WTC11 (cell line): ENCODE measurements around the gene CD74. TPM values are rescaled to one million over a fixed set of nuclear protein-coding genes. Genes with fewer than 3 reads are reported as not detected.
A peak's percentile ranks its signal among the peaks of the same experiment; 100 is the strongest.

ENCODE experiments used
- ATAC-seq: fragments of 200-7000 bp; cut with Tn5 transposase; 2 replicates; pipeline ENCODE4 v1.10.0; 2021; ENCODE audit warnings: mild to moderate bottlenecking, moderate library complexity
- CTCF ChIA-PET: fragments of 300-600 bp; sonication (Branson Sonifier 250); formaldehyde crosslinking; loops from one replicate; lab custom pipeline; 2021; ENCODE audit warnings: antibody characterized with exemption; lab: Charles Lee
- POLR2A ChIA-PET: fragments of 350-600 bp; sonication (Branson Sonifier 250); formaldehyde crosslinking; loops from one replicate; lab custom pipeline; 2021; ENCODE audit warnings: antibody characterized with exemption; lab: Charles Lee
- DNase-seq: peaks from one replicate; pipeline ENCODE4 v3.0.0; 2021; ENCODE audit warnings: low spot score
- H3K27ac Mint-ChIP-seq: 2 replicates; pipeline ENCODE4 v1.8.0; 2021; ENCODE audit warnings: mixed read lengths
- H3K27me3 Mint-ChIP-seq: 2 replicates; pipeline ENCODE4 v1.8.0; 2021; ENCODE audit warnings: low read depth, mild to moderate bottlenecking, moderate library complexity, mixed read lengths
- H3K36me3 Mint-ChIP-seq: 2 replicates; pipeline ENCODE4 v1.8.0; 2021; ENCODE audit warnings: mixed read lengths
- H3K4me1 Mint-ChIP-seq: 2 replicates; pipeline ENCODE4 v1.8.0; 2022; ENCODE audit warnings: mixed read lengths
- H3K4me3 Mint-ChIP-seq: 2 replicates; pipeline ENCODE4 v1.8.0; 2021; ENCODE audit warnings: mild to moderate bottlenecking, moderate library complexity, mixed read lengths
- H3K9me3 Mint-ChIP-seq: 2 replicates; pipeline ENCODE4 v1.8.0; 2021; ENCODE audit warnings: mixed read lengths
- E2F5 ChIP-seq: sonication (generic); formaldehyde crosslinking; IDR thresholded peaks from 2 replicates; pipeline ENCODE4 v1.8.1; 2022; ENCODE audit warnings: mild to moderate bottlenecking, moderate library complexity, missing genetic modification reagents
- ELF4 ChIP-seq: sonication (generic); formaldehyde crosslinking; IDR thresholded peaks from 2 replicates; pipeline ENCODE4 v1.8.1; 2022; ENCODE audit warnings: low read depth, mild to moderate bottlenecking, moderate library complexity, missing genetic modification reagents
- EMX1 ChIP-seq: fragments of 250-450 bp; sonication (Bioruptor Pico); IDR thresholded peaks from 2 replicates; pipeline ENCODE4 v1.8.0; 2021; ENCODE audit warnings: mild to moderate bottlenecking
- FOXP1 ChIP-seq: sonication (generic); formaldehyde crosslinking; IDR thresholded peaks from 2 replicates; pipeline ENCODE4 v1.8.0; 2022; ENCODE audit warnings: missing genetic modification reagents, mild to moderate bottlenecking, moderate library complexity, borderline replicate concordance
- FOXP4 ChIP-seq: sonication (generic); formaldehyde crosslinking; IDR thresholded peaks from 2 replicates; pipeline ENCODE4 v1.8.0; 2022; ENCODE audit warnings: mild to moderate bottlenecking, missing genetic modification reagents
- IRF1 ChIP-seq: sonication (generic); formaldehyde crosslinking; IDR thresholded peaks from 2 replicates; pipeline ENCODE4 v1.8.0; 2023; ENCODE audit warnings: missing genetic modification reagents
- JUN ChIP-seq: sonication (generic); formaldehyde crosslinking; IDR thresholded peaks from 2 replicates; pipeline ENCODE4 v1.8.0; 2023; ENCODE audit warnings: mild to moderate bottlenecking, missing genetic modification reagents
- MAX ChIP-seq: sonication (generic); formaldehyde crosslinking; IDR thresholded peaks from 2 replicates; pipeline ENCODE4 v1.8.0; 2022; ENCODE audit warnings: mild to moderate bottlenecking, missing genetic modification reagents
- MYBL2 ChIP-seq: sonication (generic); formaldehyde crosslinking; IDR thresholded peaks from 2 replicates; pipeline ENCODE4 v1.8.1; 2023; ENCODE audit warnings: mild to moderate bottlenecking, moderate library complexity, missing genetic modification reagents
- NFATC4 ChIP-seq: fragments of 250-450 bp; sonication (Bioruptor Pico); IDR thresholded peaks from 2 replicates; pipeline ENCODE4 v1.9.0; 2021; ENCODE audit warnings: mild to moderate bottlenecking
- NFE2L1 ChIP-seq: sonication (generic); formaldehyde crosslinking; IDR thresholded peaks from 2 replicates; pipeline ENCODE4 v1.8.1; 2023; ENCODE audit warnings: missing genetic modification reagents
- NR2C2 ChIP-seq: sonication (generic); formaldehyde crosslinking; IDR thresholded peaks from 2 replicates; pipeline ENCODE4 v1.8.0; 2022; ENCODE audit warnings: mild to moderate bottlenecking, missing genetic modification reagents
- OVOL2 ChIP-seq: fragments of 250-450 bp; sonication (Bioruptor Pico); IDR thresholded peaks from 2 replicates; pipeline ENCODE4 v1.9.0; 2021; ENCODE audit warnings: mild to moderate bottlenecking, borderline replicate concordance
- PREB ChIP-seq: sonication (generic); formaldehyde crosslinking; IDR thresholded peaks from 2 replicates; pipeline ENCODE4 v1.8.1; 2022; ENCODE audit warnings: mild to moderate bottlenecking, missing genetic modification reagents, moderate library complexity, borderline replicate concordance
- PRRX2 ChIP-seq: fragments of 250-450 bp; sonication (Bioruptor Pico); IDR thresholded peaks from 2 replicates; pipeline ENCODE4 v1.8.0; 2021; ENCODE audit warnings: mild to moderate bottlenecking
- RELA ChIP-seq: sonication (generic); formaldehyde crosslinking; IDR thresholded peaks from 2 replicates; pipeline ENCODE4 v1.8.1; 2022; ENCODE audit warnings: missing genetic modification reagents, mild to moderate bottlenecking, borderline replicate concordance
- TCF7 ChIP-seq: sonication (generic); formaldehyde crosslinking; IDR thresholded peaks from 2 replicates; pipeline ENCODE4 v1.8.0; 2022; ENCODE audit warnings: mild to moderate bottlenecking, low read depth, missing genetic modification reagents, moderate library complexity
- TEAD4 ChIP-seq: sonication (generic); formaldehyde crosslinking; IDR thresholded peaks from 2 replicates; pipeline ENCODE4 v1.8.0; 2022; ENCODE audit warnings: mild to moderate bottlenecking, missing genetic modification reagents
- USF1 ChIP-seq: sonication (generic); formaldehyde crosslinking; IDR thresholded peaks from 2 replicates; pipeline ENCODE4 v1.8.0; 2022; ENCODE audit warnings: mild to moderate bottlenecking, missing genetic modification reagents
- ZNF121 ChIP-seq: sonication (generic); formaldehyde crosslinking; IDR thresholded peaks from 2 replicates; pipeline ENCODE4 v1.8.0; 2023; ENCODE audit warnings: missing genetic modification reagents
- ZNF138 ChIP-seq: sonication (generic); formaldehyde crosslinking; conservative IDR thresholded peaks from 2 replicates; pipeline ENCODE4 v1.8.1; 2022; ENCODE audit warnings: mild to moderate bottlenecking, moderate library complexity, missing genetic modification reagents
- ZNF281 ChIP-seq: sonication (generic); formaldehyde crosslinking; IDR thresholded peaks from 2 replicates; pipeline ENCODE4 v1.8.0; 2023; ENCODE audit warnings: mild to moderate bottlenecking, missing genetic modification reagents
- ZNF396 ChIP-seq: fragments of 250-450 bp; sonication (Bioruptor Pico); IDR thresholded peaks from 2 replicates; pipeline ENCODE4 v1.8.0; 2021; ENCODE audit warnings: mild to moderate bottlenecking, moderate library complexity, borderline replicate concordance
- ZNF423 ChIP-seq: fragments of 250-450 bp; sonication (Bioruptor Pico); IDR thresholded peaks from 2 replicates; pipeline ENCODE4 v2.1.2; 2022; ENCODE audit warnings: mild to moderate bottlenecking, moderate library complexity
- ZNF671 ChIP-seq: fragments of 250-450 bp; sonication (Bioruptor Pico); IDR thresholded peaks from 2 replicates; pipeline ENCODE4 v1.8.0; 2021; ENCODE audit warnings: mild to moderate bottlenecking
- total RNA-seq: library from RNA; stranded (reverse); gene quantifications from 3 replicates; pipeline ENCODE4 v1.2.3, GENCODE V29; 2021

The CD74 gene
- total RNA-seq, 1 experiment from 2014 or later: 28.2 TPM

- no peak for TF ChIP-seq PREB (CRISPR knock-in tag)
- TF ChIP-seq OVOL2 (CRISPR knock-in tag): no peak
- TF ChIP-seq TEAD4 (CRISPR knock-in tag): no peak
- TF ChIP-seq NR2C2: no peak
- TF ChIP-seq E2F5 (CRISPR knock-in tag): no peak
- TF ChIP-seq USF1 (CRISPR knock-in tag): no peak
- TF ChIP-seq MAX (CRISPR knock-in tag): no peak
- TF ChIP-seq ELF4: no peak
- TF ChIP-seq FOXP1 (CRISPR knock-in tag): no peak
- TF ChIP-seq JUN (CRISPR knock-in tag): no peak
- no peak for TF ChIP-seq FOXP4 (CRISPR knock-in tag)
- no peak for TF ChIP-seq ZNF423
These were observed 32.1 kb upstream of the CD74 start (continued) for GRCh38 chr5:150444770-150445169.

GRCh38 chr5:150443242-150444075, 30.7 kb upstream of the CD74 start:
- ATAC-seq (peak; percentile 9), DNase-seq (no peak)
- Mint-ChIP-seq H3K4me3 (no peak overlapping the region), H3K9me3 (no peaks in the 10 kb centered on the region), H3K27ac (peak overlapping the region; percentile 61), H3K36me3 (peaks cover 53% of the 10 kb centered on the region), H3K4me1 (peaks cover 48% of the 10 kb centered on the region), H3K27me3 (no peaks in the 10 kb centered on the region)
- ChIA-PET POLR2A (interaction anchor here (0.7 kb wide), 1 partner anchor 33 kb away, joined by 3 read pairs; no protein-coding TSS in a partner anchor), CTCF (interaction anchor here (0.9 to 2.4 kb wide), 2 partner anchors 45 to 101 kb away, joined by 3 to 12 read pairs; no protein-coding TSS in a partner anchor)
- TF ChIP-seq ZNF121: no peak
- TF ChIP-seq NFE2L1 (CRISPR knock-in tag): no peak
- TF ChIP-seq EMX1 (CRISPR knock-in tag): peak; percentile 92
- TF ChIP-seq TCF7 (CRISPR knock-in tag): no peak
- TF ChIP-seq RELA (CRISPR knock-in tag): no peak
- TF ChIP-seq PREB (CRISPR knock-in tag): no peak
- no peak for TF ChIP-seq ZNF138 (CRISPR knock-in tag)
- no peak for TF ChIP-seq ZNF281 (CRISPR knock-in tag)
- peak; percentile 92; the same call in 1 of the 2 replicates for TF ChIP-seq NFATC4 (CRISPR knock-in tag)
- TF ChIP-seq ZNF671: peak; percentile 88; the same call in 1 of the 2 replicates
- TF ChIP-seq PRRX2 (CRISPR knock-in tag): peak; percentile 68; the same call in 1 of the 2 replicates
- TF ChIP-seq ZNF396: no peak
- TF ChIP-seq IRF1 (CRISPR knock-in tag): no peak
- no peak for TF ChIP-seq MYBL2
